ENCODE measurements around the gene FRMD4A. TPM values are rescaled to one million over a fixed set of nuclear protein-coding genes. Genes with fewer than 3 reads are reported as not detected.

Gene FRMD4A
- total RNA-seq, 2 donors from 2014 or later: 22.3 to 22.4 TPM

DNA sequence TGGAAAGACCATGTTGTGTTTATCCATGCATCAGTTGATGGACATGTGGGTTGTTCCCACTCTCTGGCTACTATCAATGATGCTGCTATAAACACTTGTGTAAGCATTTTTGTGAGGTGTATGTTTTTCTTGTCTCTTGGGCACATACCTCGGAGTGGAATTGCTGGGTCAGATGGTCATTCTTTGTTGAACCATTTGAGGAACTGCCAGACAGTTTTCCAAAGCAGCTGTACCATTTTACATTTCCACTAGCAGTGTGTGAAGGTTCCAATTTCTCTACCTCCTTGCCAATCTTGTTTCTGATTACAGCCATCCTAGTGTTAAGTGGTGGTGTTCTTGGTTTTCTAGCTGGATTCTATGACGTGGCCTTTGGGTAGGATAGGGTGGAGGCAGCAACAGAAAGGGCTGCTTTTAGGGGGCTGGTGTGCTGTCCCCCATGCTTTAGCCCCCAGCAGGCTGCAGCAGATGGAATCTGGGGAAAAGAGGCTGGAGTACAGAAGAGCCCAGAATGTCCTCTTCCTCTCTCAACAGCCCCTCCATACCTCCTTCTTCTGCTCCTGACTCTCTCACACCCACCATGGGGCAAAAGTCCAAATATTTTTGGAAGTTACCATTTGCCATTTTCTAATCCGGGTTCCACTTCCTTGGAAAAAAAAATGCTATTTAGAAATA, 352.7 kb downstream of the FRMD4A start:
- Mint-ChIP-seq H3K27ac (no peak overlapping the region), H3K9me3 (no peaks in the 10 kb centered on the region), H3K36me3 (ENCODE audit: low read depth) (no peaks in the 10 kb centered on the region), H3K27me3 (ENCODE audit: insufficient read depth) (no peaks in the 10 kb centered on the region), H3K4me3 (no peak overlapping the region), H3K4me1 (peaks cover 4% of the 10 kb centered on the region)
- H3K4me1 ChIP-seq (ENCODE audit: control insufficient read depth, insufficient read depth, low read length): peaks cover 8% of the 10 kb centered on the region
- no peak overlapping the region for H3K4me3 ChIP-seq (ENCODE audit: low read length)
- H3K27ac ChIP-seq (ENCODE audit: low read depth, low read length): no peak overlapping the region
- no peaks in the 10 kb centered on the region for H3K9me3 ChIP-seq (ENCODE audit: control insufficient read depth, low read length)
- no peaks in the 10 kb centered on the region for H3K36me3 ChIP-seq (ENCODE audit: control insufficient read depth, insufficient read depth, low read length)
- TF ChIP-seq, protein P1, sequence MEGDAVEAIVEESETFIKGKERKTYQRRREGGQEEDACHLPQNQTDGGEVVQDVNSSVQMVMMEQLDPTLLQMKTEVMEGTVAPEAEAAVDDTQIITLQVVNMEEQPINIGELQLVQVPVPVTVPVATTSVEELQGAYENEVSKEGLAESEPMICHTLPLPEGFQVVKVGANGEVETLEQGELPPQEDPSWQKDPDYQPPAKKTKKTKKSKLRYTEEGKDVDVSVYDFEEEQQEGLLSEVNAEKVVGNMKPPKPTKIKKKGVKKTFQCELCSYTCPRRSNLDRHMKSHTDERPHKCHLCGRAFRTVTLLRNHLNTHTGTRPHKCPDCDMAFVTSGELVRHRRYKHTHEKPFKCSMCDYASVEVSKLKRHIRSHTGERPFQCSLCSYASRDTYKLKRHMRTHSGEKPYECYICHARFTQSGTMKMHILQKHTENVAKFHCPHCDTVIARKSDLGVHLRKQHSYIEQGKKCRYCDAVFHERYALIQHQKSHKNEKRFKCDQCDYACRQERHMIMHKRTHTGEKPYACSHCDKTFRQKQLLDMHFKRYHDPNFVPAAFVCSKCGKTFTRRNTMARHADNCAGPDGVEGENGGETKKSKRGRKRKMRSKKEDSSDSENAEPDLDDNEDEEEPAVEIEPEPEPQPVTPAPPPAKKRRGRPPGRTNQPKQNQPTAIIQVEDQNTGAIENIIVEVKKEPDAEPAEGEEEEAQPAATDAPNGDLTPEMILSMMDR (conservative IDR thresholded peaks at IDR 0.05): no peak
- DNase-seq: no peak
- 94 to 100% methylated on average over 2 to 3 of the region's 3 CpGs for WGBS, 2 experiments (ENCODE audit: insufficient coverage in 1 of 2, insufficient read length in 1 of 2)
- H3K9ac ChIP-seq (ENCODE audit: extremely low read depth, low read length, poor library complexity, severe bottlenecking): no peak overlapping the region
- no peaks in the 10 kb centered on the region for H3K27me3 ChIP-seq (ENCODE audit: control insufficient read depth, insufficient read depth, low read length, poor library complexity, severe bottlenecking)

DNA sequence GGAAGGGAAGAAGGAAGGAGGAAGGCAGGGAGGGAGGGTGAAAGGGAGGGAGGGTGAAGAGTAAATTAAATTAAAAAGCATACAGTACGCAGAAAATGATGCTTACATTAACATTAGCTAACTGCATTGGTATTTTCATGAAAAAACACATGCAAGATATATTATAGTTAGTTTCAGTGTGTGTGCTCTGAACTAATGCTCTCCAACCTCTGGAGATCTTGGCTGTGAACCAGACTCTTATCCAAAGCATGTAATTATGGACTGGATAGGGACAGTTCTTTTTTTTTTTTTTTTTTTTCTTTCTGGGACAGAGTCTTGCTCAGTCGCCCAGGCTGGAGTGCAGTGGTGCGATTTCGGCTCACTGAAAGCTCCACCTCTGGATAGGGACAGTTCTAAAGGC, 357.0 kb downstream of the FRMD4A start:
- H3K27me3 Mint-ChIP-seq (ENCODE audit: insufficient read depth): no peaks in the 10 kb centered on the region
- Histone ChIP-seq H3K9ac (ENCODE audit: extremely low read depth, low read length, poor library complexity, severe bottlenecking) (no peak overlapping the region), H3K36me3 (ENCODE audit: control insufficient read depth, insufficient read depth, low read length) (no peaks in the 10 kb centered on the region), H3K4me1 (ENCODE audit: control insufficient read depth, insufficient read depth, low read length) (peaks cover 14% of the 10 kb centered on the region), H3K27ac (ENCODE audit: low read depth, low read length) (no peak overlapping the region), H3K4me3 (ENCODE audit: low read length) (no peak overlapping the region), H3K27me3 (ENCODE audit: control insufficient read depth, insufficient read depth, low read length, poor library complexity, severe bottlenecking) (no peaks in the 10 kb centered on the region), H3K9me3 (ENCODE audit: control insufficient read depth, low read length) (no peaks in the 10 kb centered on the region)
- no peaks in the 10 kb centered on the region for H3K36me3 Mint-ChIP-seq (ENCODE audit: low read depth)
- no peak for DNase-seq
- no peak overlapping the region for H3K27ac Mint-ChIP-seq
- 93 to 95% methylated on average over 3 of the region's 4 CpGs for WGBS, 2 experiments (ENCODE audit: insufficient coverage in 1 of 2, insufficient read length in 1 of 2)
- peaks cover 21% of the 10 kb centered on the region for H3K4me1 Mint-ChIP-seq
- H3K4me3 Mint-ChIP-seq: no peak overlapping the region
- no peaks in the 10 kb centered on the region for H3K9me3 Mint-ChIP-seq
- TF ChIP-seq, protein P1 (conservative IDR thresholded peaks at IDR 0.05): no peak

DNA sequence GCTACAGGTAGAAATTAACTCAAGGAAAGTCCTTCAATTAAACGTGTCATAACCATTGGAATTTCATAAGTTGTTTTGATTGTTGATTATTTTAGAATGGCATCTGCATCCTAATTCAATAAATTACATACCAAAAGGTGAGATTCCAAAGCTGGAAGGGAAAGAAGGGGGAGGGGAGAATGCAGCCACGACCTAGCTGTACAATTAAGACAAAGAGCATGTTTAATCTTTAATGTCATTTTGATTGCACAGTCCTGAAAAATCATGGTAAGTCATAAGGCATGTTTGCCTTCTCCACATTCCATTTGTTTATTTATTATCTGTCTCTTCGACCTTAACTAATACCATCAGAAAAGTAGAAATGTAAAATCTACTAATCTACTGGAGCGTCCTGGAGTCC, 358.1 kb downstream of the FRMD4A start:
- H3K27ac Mint-ChIP-seq: no peak overlapping the region

More for the DNA sequence above, 358.1 kb downstream of the FRMD4A start:
- Histone ChIP-seq H3K9me3 (ENCODE audit: control insufficient read depth, low read length) (no peaks in the 10 kb centered on the region), H3K27ac (ENCODE audit: low read depth, low read length) (no peak overlapping the region), H3K27me3 (ENCODE audit: control insufficient read depth, insufficient read depth, low read length, poor library complexity, severe bottlenecking) (no peaks in the 10 kb centered on the region), H3K4me1 (ENCODE audit: control insufficient read depth, insufficient read depth, low read length) (peaks cover 14% of the 10 kb centered on the region), H3K36me3 (ENCODE audit: control insufficient read depth, insufficient read depth, low read length) (no peaks in the 10 kb centered on the region), H3K9ac (ENCODE audit: extremely low read depth, low read length, poor library complexity, severe bottlenecking) (no peak overlapping the region), H3K4me3 (ENCODE audit: low read length) (no peak overlapping the region)
- no peaks in the 10 kb centered on the region for H3K36me3 Mint-ChIP-seq (ENCODE audit: low read depth)
- no peaks in the 10 kb centered on the region for H3K9me3 Mint-ChIP-seq
- 75 to 83% methylated on average over 2 to 4 of the region's 4 CpGs for WGBS, 2 experiments (ENCODE audit: insufficient coverage in 1 of 2, insufficient read length in 1 of 2)
- DNase-seq: no peak
- H3K4me3 Mint-ChIP-seq: no peak overlapping the region
- H3K27me3 Mint-ChIP-seq (ENCODE audit: insufficient read depth): no peaks in the 10 kb centered on the region
- TF ChIP-seq, protein P1 (conservative IDR thresholded peaks at IDR 0.05): no peak
- H3K4me1 Mint-ChIP-seq: peaks cover 21% of the 10 kb centered on the region

Data from endodermal cell (in vitro differentiated cells).